Measurements from ENCODE around the gene PKMYT1. TPM values are rescaled to one million over a fixed set of nuclear protein-coding genes. Genes with fewer than 3 reads are reported as not detected.

PKMYT1 gene
- total RNA-seq = 1 to 10 TPM in 1 of 2 donors, under 1 TPM in 1; 0.76 to 1.6 TPM
- long read RNA-seq, donor 1 = 0 reads
- long read RNA-seq, donor 2, partial matches to known transcripts = 2 of 4 reads
- long read RNA-seq, donor 2, other reads (novel, unspliced or antisense) = 1 of 4 reads

GRCh38 chr16:2980227-2981176 lies at the start of gene PKMYT1:
Gene PKMYT1 (minus strand): TSS chr16:2980446. CDS start chr16:2979657, 789 bp downstream.
- intact Hi-C loops (cut with DNase I) = no loop called here
- peak; percentile 97 for DNase-seq (ENCODE audit: low spot score)

DNA sequence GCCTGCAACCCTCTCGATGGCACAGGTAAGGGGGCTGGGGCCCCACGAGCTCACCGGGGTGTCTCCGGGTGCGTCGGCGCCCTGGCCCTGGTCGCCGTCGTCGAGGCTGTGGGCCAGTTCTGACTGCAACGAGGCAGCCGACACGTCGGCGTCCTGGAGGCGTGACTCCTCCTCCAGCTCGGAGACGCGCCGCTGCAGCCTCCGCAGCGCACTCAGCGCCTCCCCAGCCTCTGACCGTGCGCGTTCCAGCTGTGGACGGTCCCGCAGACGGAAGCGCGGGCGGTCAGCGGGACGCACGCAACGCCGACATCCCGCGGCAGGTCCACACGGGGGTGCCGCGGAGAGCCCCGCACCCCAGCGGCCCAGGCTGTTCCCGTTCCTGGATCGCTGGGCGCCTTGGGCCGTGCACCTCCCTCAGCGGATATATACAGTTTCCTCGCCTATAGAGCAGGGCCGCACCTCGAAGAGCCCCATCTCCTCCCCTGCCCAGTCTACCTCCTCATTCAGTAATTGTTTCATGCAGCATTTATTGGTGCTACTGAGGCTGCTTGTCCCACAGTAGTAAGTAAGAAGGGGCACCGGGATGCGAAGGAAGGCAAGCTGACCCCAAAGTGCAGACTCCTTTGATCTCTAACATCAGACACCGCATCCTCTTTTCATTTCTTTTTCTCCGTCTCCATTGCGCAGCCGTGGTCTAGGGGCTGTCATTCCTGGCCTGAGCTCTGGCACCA lies 49.4 kb upstream of the PKMYT1 start:
- intact Hi-C loops (cut with DNase I) = no loop called here
- DNase-seq (ENCODE audit: low spot score) = no peak

GRCh38 chr16:3028716-3029319 lies 48.6 kb upstream of the PKMYT1 start:
- intact Hi-C loops (cut with DNase I) = no loop called here
- DNase-seq (ENCODE audit: low spot score) = no peak

DNA sequence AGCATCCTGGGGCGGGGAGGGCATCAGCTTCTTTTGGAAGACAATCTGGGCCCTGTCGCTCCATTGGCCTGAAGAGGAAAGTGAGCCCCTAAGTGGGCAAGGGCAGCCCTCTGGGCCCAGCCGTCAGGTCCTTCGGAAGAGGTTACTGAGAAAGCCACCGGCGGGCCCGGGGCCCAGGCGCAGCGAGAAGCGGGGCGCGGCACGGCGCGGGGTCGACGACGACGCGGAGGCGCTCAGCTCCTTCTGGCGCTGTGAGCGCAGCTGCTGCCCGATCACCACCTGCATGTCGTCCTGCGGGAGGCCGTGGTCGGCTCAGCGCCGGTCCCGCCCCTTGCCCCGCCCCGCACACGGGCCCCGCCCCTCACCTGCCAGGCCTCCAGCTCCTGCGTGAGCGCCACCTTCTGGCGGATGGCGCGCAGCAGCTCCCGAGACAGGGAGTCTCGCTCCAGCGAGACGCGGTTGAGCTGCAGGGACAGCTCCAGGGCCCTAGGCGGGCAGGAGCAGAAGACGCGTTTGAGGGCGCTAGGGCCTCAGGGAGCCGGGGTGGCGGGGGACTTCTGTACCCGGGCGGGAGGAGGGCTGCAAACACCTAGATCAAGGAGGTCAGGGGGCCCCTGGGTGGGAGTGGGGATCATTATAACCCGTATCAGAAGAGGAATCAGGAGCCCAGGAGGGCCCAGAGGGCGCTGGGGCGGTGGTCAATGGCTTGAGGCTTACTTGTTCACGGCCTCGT lies 47.9 kb upstream of the PKMYT1 start:
- intact Hi-C loops (cut with DNase I) = no loop called here

DNA sequence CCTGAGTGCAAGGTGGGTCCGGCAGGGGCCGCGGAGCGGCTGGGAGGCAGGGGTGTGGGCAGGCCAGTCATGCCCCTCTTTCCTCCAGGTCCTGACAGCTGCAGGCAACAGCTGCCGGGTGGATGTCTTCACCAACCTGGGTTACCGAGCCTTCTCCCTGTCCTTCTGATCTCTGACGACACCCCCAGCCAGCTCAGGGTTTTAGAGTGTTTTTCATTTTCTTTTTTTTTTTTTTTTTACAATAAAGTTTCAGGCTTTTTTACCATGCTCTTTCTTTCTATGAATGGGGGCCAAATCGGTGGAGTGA lies 47.2 kb upstream of the PKMYT1 start:
- DNase-seq (ENCODE audit: low spot score) = no peak
- intact Hi-C loops (cut with DNase I) = no loop called here

More for the DNA sequence above, 47.9 kb upstream of the PKMYT1 start:
- peak; percentile 93 for DNase-seq (ENCODE audit: low spot score)

DNA sequence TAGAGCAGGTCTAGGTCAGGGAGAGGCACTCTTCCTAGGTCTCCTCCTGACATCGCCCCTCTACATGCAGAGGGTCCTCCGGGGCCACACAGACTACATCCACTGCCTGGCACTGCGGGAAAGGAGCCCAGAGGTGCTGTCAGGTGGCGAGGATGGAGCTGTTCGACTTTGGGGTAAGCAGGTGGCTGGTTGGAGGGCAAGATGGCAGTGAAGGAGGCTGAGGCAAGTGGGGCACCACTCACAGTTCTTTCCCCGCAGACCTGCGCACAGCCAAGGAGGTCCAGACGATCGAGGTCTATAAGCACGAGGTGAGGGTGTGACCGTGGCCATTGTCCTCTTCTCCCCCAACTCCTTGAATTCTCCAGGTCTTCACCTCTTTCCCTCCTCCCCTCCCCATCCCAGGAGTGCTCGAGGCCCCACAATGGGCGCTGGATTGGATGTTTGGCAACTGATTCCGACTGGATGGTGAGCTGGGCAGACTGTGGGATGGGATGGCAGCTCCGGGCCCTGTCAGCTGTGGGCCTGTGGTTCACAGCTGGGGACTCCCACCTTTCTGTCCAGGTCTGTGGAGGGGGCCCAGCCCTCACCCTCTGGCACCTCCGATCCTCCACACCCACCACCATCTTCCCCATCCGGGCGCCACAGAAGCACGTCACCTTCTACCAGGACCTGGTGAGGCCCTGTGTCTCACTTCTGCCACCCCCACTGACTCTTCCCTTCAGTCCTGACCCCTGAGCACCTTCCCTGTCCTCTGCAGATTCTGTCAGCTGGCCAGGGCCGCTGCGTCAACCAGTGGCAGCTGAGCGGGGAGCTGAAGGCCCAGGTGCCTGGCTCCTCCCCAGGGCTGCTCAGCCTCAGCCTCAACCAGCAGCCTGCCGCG lies 46.6 kb upstream of the PKMYT1 start:
- intact Hi-C loops (cut with DNase I) = no loop called here
- DNase-seq (ENCODE audit: low spot score) = no peak

GRCh38 chr16:3026003-3026378 lies 45.7 kb upstream of the PKMYT1 start:
- intact Hi-C loops (cut with DNase I) = no loop called here
- DNase-seq (ENCODE audit: low spot score) = no peak

DNA sequence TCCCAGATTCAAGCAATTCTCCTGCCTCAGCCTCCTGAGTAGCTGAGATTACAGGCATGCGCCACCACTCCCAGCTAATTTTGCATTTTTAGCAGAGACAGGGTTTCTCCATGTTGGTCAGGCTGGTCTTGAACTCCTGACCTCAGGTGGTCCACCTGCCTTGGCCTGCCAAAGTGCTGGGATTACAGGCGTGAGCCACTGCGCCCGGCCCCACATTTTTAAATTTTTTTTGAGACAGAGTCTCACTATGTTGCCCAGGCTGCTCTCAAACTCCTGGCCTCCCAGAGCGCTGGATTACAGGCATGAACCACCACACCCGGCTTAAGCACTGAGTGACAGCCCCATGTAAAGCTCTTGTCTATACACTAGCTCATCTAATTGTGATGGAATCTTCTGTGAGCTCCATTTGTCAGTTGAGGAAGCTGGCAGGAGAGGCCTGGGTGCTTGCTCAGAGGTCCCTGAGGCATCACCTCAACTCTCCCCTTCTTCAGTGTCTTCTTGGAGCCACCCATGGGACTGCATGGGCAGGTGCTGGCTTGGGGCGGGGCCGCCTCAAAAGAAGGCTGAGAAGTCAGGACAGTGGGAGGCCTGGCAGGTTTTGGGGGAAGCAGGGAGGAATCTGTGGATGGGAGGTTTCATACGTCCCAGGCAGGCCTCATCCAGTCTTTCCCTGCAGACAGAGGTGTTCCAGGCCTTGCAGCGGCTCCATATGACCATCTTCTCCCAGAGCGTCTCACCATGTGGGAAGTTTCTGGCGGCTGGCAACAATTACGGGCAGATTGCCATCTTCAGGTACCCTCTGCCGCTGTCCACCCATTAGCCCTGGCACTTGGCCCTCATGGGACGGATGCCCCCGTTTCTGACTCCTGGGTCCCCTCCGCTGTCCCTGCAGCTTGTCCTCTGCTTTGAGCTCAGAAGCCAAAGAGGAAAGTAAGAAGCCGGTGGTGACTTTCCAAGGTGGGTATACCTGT lies 45.1 kb upstream of the PKMYT1 start:
- intact Hi-C loops (cut with DNase I) = no loop called here
- DNase-seq (ENCODE audit: low spot score) = no peak

GRCh38 chr16:3023669-3024478 lies 43.6 kb upstream of the PKMYT1 start, which contains the start of the genes HCFC1R1 and THOC6:
Gene HCFC1R1 (minus strand): TSS chr16:3023942. CDS start chr16:3023941, 1 bp downstream.
Gene THOC6 (plus strand): TSS chr16:3024035. CDS start chr16:3024327, 292 bp downstream.
- intact Hi-C loops (cut with DNase I) = no loop called here
- peak; percentile 99 for DNase-seq (ENCODE audit: low spot score)

- intact Hi-C loops (cut with DNase I) = no loop called here
Observed at GRCh38 chr16:3023415-3023668, 43.1 kb upstream of the PKMYT1 start.

GRCh38 chr16:3022684-3023414 lies 42.6 kb upstream of the PKMYT1 start:
- intact Hi-C loops (cut with DNase I) = no loop called here
- DNase-seq (ENCODE audit: low spot score) = peak; percentile 88

More at GRCh38 chr16:3023415-3023668, 43.1 kb upstream of the PKMYT1 start:
- DNase-seq (ENCODE audit: low spot score) = peak; percentile 90

- intact Hi-C loops (cut with DNase I) = no loop called here
- DNase-seq (ENCODE audit: low spot score) = peak; percentile 98
Observed at GRCh38 chr16:3022208-3022683, 42.0 kb upstream of the PKMYT1 start.

DNA sequence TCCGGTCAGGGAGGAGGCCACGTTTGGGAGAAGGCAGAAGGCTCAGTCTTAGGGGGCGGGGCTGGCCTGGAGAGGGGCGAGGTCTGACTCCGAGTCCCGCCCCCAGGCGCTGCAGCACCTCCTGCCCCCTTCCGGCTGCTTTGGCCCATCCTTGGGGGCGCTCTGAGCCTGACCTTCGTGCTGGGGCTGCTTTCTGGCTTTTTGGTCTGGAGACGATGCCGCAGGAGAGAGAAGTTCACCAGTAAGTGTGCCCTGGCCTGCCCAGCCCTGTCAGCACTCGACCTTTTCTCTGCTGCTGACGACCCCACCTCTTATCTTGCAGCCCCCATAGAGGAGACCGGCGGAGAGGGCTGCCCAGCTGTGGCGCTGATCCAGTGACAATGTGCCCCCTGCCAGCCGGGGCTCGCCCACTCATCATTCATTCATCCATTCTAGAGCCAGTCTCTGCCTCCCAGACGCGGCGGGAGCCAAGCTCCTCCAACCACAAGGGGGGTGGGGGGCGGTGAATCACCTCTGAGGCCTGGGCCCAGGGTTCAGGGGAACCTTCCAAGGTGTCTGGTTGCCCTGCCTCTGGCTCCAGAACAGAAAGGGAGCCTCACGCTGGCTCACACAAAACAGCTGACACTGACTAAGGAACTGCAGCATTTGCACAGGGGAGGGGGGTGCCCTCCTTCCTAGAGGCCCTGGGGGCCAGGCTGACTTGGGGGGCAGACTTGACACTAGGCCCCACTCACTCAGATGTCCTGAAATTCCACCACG lies 41.4 kb upstream of the PKMYT1 start:
- intact Hi-C loops (cut with DNase I) = no loop called here

DNA sequence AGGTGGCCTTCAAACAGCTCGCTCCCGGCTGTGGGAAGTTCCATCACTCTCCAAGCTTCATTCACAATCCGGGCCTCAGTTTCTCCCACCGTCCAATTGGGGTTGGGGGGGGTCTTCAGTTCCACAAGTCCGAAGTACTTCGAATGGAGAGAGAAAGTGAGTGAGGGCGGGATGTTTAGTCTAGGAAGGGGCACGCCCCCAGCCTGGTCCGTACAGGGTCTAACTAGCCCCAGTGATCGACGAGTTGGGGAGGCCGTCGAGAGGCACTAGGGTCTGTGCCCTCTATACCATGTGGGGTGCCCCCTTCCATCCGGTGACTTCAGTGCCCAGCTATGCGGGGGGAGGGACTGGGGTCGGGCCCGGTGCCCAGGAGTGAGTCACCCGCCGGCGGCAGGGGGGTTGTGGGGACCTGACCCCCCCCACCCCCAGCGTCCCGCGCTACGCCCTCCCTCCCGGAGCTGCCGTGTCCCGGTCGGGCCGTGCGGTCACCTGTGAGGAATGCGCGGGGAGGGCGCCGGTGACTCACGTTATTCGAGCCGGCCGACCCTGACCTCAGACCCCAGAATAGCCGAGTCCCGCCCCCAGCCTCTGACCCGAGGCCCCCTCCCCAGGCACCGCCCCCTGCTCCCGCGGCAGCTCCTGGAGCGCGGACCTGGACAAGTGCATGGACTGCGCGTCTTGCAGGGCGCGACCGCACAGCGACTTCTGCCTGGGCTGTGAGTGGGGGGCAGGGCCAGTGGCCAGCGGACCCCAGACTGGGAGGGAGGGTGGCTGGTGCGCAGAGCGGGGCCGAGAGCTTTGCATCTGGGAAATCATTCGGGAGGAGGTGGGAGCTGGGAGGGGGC lies 40.6 kb upstream of the PKMYT1 start:
- intact Hi-C loops (cut with DNase I) = no loop called here
- DNase-seq (ENCODE audit: low spot score) = peak; percentile 95

More for the DNA sequence above, 41.4 kb upstream of the PKMYT1 start:
- DNase-seq (ENCODE audit: low spot score) = peak; percentile 94

Data from posterior vena cava (tissue), 2 donors.